Kidney epithelial cell (primary cell): ENCODE results near the gene U2SURP. TPM values are rescaled to one million over a fixed set of nuclear protein-coding genes. Genes with fewer than 3 reads are reported as not detected.
"Not testable (repeated sequence)": the region's sequence is repeated elsewhere in the genome, so short reads cannot be mapped to it uniquely, and the experiment has no call there.

Experiments used
- DNase-seq: peaks from one replicate; pipeline ENCODE4 v3.0.0-alpha.2; 2010; ENCODE audit warnings: low read depth
- H3K27me3 ChIP-seq: 2 replicates; pipeline ENCODE4 v1.6.0; 2011; ENCODE audit warnings: low read length; ENCODE audit not compliant: control insufficient read depth, insufficient read depth
- H3K36me3 ChIP-seq: 2 replicates; pipeline ENCODE4 v1.5.1; 2011; ENCODE audit warnings: low read length; ENCODE audit not compliant: control insufficient read depth, insufficient read depth
- H3K4me3 ChIP-seq: 2 replicates; pipeline ENCODE4 v1.5.1; 2011; ENCODE audit warnings: low read depth, mild to moderate bottlenecking, control low read depth, low read length
- total RNA-seq: library from RNA; depleted of rRNA; stranded (reverse); fragments of >200 nt; gene quantifications from 2 replicates; pipeline ENCODE4 v1.2.3, GENCODE V29; 2015
- TF ChIP-seq, protein P1 (sequence below): IDR thresholded peaks from 2 replicates; pipeline ENCODE4 v1.5.1; 2011; ENCODE audit warnings: mild to moderate bottlenecking, moderate library complexity, low read length, control low read depth, inconsistent platforms; ENCODE audit not compliant: insufficient read depth, poor library complexity, severe bottlenecking

U2SURP gene
- total RNA-seq, 1 donor from 2014 or later = 60.6 TPM

DNA sequence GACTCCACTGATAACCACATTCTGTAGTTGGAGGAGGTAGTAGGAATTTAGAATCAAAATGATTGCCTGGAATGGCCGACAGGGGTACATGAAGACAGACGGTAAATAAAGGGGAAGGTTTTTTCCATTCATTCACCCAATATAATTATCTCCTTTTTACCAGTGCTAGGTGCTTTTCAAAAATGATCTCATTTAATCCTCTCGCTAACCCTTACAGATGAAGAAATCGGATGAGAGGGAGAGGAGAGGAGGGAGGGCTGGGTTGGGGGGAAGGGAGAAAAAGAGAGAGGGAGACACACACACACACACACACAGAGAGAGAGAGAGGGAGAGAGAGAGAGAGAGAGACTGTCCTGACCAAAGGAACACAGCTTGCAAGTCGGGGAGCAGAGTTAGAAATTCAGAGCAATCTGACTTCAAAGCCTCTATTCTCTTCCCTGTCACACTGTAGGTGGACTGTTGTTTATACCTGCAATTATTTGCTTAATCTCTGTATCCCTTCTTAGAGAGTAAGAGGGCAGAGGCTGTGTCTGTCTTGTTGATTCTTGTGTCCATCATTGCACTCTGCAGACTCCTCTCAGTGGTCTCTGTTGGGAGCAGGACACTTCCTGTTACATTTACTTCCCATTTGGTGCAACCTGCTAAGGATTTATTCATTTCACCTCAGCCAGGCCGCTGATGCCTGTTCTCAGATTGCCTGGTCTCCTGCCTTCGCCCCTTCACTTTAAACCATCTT is 19.2 kb upstream of the U2SURP start:
- TF ChIP-seq, protein P1, sequence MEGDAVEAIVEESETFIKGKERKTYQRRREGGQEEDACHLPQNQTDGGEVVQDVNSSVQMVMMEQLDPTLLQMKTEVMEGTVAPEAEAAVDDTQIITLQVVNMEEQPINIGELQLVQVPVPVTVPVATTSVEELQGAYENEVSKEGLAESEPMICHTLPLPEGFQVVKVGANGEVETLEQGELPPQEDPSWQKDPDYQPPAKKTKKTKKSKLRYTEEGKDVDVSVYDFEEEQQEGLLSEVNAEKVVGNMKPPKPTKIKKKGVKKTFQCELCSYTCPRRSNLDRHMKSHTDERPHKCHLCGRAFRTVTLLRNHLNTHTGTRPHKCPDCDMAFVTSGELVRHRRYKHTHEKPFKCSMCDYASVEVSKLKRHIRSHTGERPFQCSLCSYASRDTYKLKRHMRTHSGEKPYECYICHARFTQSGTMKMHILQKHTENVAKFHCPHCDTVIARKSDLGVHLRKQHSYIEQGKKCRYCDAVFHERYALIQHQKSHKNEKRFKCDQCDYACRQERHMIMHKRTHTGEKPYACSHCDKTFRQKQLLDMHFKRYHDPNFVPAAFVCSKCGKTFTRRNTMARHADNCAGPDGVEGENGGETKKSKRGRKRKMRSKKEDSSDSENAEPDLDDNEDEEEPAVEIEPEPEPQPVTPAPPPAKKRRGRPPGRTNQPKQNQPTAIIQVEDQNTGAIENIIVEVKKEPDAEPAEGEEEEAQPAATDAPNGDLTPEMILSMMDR = no peak
- no peaks in the 10 kb centered on the region for H3K27me3 ChIP-seq
- DNase-seq = no peak
- no peaks in the 10 kb centered on the region for H3K36me3 ChIP-seq
- H3K4me3 ChIP-seq = no peak overlapping the region

DNA sequence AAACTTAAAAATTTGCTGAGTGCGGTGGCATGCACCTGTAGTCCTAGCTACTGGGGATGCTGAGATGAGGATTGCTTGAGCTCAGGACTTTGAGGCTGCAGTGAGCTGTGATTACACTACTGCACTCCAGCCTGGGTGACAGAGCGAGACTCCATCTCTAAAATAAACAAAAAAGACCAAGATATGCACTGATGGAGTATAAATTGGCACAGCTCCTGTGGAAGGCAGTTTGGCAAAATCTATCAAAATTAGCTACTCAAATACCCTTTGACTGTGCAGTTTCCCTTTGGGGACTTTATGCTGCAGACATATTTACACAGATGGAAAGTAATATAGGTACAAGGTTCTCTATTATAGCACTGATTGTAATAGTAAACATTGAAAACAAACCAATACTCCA is 18.1 kb upstream of the U2SURP start:
- TF ChIP-seq, protein P1 = no peak
- no peak overlapping the region for H3K4me3 ChIP-seq
- no peak for DNase-seq
- no peaks in the 10 kb centered on the region for H3K27me3 ChIP-seq
- H3K36me3 ChIP-seq = no peaks in the 10 kb centered on the region

DNA sequence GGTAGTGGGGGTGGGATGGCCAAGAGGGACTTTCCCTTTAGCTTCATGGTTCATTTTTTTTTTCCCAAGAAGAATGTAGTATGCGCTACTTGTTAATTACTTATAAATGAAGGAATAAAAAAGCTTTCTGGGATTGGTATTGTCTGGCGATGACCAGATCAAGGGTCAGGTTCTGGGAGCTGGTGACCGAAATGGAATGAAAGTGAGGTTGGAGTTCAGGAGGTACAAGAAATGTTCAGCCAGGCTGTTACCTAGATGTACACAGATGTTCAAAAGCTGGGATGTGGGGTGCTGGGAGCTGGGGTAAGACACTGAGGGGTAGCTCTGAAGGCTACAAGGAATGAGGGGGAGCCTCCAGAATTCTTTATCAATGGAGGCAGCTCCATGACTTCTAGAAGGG is 17.1 kb upstream of the U2SURP start:
- H3K27me3 ChIP-seq = no peaks in the 10 kb centered on the region
- DNase-seq = no peak
- no peak overlapping the region for H3K4me3 ChIP-seq
- H3K36me3 ChIP-seq = no peaks in the 10 kb centered on the region
- TF ChIP-seq, protein P1 = no peak

DNA sequence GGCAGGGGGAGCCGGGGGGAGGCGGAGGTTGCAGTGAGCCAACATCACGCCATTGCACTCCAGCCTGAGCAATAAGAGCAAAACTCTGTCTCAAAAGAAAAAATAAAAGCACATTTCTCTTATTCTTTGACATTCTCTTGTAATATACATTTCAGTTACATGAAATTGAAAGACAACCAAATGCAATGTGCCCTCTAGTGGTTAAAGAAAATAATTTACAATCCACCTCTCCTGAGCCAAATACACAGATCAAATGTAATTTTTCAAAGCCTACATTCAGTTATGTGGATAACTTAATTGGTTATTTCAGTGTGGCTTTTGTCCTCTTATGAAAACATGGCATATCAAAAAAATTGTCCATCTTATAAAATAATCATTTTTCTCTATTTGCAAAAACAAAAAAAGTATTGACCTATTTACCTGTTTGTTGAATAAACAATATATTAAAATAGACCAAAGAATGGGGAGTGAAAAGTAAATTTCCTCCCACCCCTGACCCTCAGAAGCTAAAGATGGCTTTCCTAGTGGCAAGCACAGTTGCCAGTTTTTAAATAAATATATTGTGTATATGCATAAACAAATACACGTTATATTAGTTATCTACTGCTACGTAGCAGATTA is 14.2 kb upstream of the U2SURP start:
- no peaks in the 10 kb centered on the region for H3K27me3 ChIP-seq
- TF ChIP-seq, protein P1 = peak; percentile 51
- no peak for DNase-seq
- no peaks in the 10 kb centered on the region for H3K36me3 ChIP-seq
- H3K4me3 ChIP-seq = no peak overlapping the region

DNA sequence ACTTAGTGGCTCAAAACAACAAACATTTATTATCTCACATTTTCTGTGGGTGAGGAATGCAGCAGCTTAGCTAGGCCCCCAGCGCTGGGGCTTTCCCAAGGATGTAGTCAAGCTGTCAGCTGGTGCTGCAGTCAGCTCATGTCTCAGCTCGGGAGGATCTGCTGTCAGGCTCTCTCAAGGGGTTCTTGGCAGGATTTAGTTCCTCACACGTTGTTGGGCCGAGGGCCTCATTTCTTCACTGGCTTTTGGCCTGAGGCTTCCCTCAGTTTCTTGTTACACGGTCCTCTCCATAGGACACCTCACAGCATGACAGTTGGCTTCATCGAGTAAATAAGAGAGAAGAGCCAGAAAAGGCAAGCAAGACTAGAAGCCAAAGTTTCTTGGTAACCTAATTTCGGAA is 13.7 kb upstream of the U2SURP start:
- Histone ChIP-seq H3K27me3 (no peaks in the 10 kb centered on the region), H3K4me3 (no peak overlapping the region), H3K36me3 (no peaks in the 10 kb centered on the region)
- DNase-seq = no peak
- TF ChIP-seq, protein P1 = no peak

DNA sequence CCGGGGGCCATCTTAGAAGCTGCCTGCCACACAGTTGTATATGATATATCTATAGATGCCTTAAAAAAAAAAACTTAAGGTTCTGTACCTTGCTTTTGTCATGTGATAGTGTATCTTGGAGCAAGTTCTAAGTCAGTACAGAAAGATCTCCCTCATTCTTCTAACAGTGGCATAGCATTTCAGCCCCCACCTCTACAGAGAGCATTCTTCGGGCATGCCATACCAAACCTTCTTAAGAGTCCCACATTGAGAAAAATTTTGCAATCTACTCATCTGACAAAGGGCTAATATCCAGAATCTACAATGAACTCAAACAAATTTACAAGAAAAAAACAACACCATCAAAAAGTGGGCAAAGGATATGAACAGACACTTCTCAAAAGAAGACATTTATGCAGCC is 13.1 kb upstream of the U2SURP start:
- DNase-seq, H3K4me3 ChIP-seq, H3K36me3 ChIP-seq: not testable (repeated sequence)

DNA sequence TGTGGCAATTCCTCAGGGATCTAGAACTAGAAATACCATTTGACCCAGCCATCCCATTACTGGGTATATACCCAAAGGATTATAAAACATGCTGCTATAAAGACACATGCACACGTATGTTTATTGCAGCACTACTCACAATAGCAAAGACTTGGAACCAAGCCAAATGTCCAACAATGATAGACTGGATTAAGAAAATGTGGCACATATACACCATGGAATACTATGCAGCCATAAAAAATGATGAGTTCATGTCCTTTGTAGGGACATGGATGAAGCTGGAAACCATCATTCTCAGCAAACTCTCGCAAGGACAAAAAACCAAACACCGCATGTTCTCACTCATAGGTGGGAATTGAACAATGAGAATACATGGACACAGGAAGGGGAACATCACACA is 12.5 kb upstream of the U2SURP start:
- not testable (repeated sequence) for DNase-seq

More for the DNA sequence above, 13.1 kb upstream of the U2SURP start:
- not testable (repeated sequence) for H3K27me3 ChIP-seq

More for the DNA sequence above, 12.5 kb upstream of the U2SURP start:
- not testable (repeated sequence) for H3K4me3 ChIP-seq, H3K36me3 ChIP-seq, H3K27me3 ChIP-seq
